Testis (tissue), 2 donors: ENCODE measurements around the gene TCEAL9.

Source experiments
- POLR2A ChIP-seq: fragments of 450-650 bp; IDR thresholded peaks from one replicate; pipeline ENCODE4 v1.6.1; 2017; ENCODE audit warnings: antibody characterized with exemption, mild to moderate bottlenecking, moderate library complexity
- TF ChIP-seq, protein P1 (sequence below), 3 experiments: fragments of 450-650 bp in 2 of 3; fragments of 200-600 bp in 1 of 3; sonication (generic) in 1 of 3; IDR thresholded peaks; one replicate each; pipeline ENCODE4 v1.5.1; 2016 to 2019; ENCODE audit warnings: antibody characterized with exemption in 3 of 3, mild to moderate bottlenecking in 2 of 3, moderate library complexity in 1 of 3

DNA sequence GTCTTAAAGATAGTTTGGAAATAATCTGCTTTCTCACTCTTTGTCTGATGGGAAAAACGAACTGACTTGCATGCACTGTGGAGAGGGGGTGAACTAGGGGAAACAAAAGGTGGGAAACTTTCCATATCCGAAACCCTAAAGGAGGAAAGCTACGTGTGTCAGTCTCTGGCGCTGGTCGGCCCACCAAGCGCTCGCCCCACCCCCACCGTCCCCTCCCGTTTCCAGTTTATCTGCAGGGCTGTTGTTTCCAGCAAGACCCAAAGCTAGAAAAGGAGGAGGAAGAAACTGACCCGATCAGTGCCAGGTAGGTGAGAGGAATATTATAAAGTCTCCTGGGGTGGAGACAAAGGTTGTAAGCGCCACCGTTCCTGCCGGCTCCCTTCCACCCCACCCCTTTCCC lies 552 bp downstream of the TCEAL9 start:
- TF ChIP-seq, protein P1, sequence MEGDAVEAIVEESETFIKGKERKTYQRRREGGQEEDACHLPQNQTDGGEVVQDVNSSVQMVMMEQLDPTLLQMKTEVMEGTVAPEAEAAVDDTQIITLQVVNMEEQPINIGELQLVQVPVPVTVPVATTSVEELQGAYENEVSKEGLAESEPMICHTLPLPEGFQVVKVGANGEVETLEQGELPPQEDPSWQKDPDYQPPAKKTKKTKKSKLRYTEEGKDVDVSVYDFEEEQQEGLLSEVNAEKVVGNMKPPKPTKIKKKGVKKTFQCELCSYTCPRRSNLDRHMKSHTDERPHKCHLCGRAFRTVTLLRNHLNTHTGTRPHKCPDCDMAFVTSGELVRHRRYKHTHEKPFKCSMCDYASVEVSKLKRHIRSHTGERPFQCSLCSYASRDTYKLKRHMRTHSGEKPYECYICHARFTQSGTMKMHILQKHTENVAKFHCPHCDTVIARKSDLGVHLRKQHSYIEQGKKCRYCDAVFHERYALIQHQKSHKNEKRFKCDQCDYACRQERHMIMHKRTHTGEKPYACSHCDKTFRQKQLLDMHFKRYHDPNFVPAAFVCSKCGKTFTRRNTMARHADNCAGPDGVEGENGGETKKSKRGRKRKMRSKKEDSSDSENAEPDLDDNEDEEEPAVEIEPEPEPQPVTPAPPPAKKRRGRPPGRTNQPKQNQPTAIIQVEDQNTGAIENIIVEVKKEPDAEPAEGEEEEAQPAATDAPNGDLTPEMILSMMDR (IDR thresholded peaks at IDR 0.05): no peak
- no peak for TF ChIP-seq POLR2A
